ENCODE results near the gene CDC42BPA.

CDC42BPA gene

GRCh38 chr1:226991920-226992319, 326.4 kb downstream of the CDC42BPA start:
- TF ChIP-seq POLR2AphosphoS5 (IDR thresholded peaks at IDR 0.05; ENCODE audit: low read depth, low read length) = no peak
- TF ChIP-seq TAF1 (IDR thresholded peaks at IDR 0.05; ENCODE audit: borderline replicate concordance, insufficient read depth, low read length) = no peak
- TF ChIP-seq FOXP2 (optimal IDR thresholded peaks at IDR 0.05; ENCODE audit: borderline replicate concordance, extremely low read depth, extremely low read length, insufficient read depth) = no peak
- TF ChIP-seq, protein P1, sequence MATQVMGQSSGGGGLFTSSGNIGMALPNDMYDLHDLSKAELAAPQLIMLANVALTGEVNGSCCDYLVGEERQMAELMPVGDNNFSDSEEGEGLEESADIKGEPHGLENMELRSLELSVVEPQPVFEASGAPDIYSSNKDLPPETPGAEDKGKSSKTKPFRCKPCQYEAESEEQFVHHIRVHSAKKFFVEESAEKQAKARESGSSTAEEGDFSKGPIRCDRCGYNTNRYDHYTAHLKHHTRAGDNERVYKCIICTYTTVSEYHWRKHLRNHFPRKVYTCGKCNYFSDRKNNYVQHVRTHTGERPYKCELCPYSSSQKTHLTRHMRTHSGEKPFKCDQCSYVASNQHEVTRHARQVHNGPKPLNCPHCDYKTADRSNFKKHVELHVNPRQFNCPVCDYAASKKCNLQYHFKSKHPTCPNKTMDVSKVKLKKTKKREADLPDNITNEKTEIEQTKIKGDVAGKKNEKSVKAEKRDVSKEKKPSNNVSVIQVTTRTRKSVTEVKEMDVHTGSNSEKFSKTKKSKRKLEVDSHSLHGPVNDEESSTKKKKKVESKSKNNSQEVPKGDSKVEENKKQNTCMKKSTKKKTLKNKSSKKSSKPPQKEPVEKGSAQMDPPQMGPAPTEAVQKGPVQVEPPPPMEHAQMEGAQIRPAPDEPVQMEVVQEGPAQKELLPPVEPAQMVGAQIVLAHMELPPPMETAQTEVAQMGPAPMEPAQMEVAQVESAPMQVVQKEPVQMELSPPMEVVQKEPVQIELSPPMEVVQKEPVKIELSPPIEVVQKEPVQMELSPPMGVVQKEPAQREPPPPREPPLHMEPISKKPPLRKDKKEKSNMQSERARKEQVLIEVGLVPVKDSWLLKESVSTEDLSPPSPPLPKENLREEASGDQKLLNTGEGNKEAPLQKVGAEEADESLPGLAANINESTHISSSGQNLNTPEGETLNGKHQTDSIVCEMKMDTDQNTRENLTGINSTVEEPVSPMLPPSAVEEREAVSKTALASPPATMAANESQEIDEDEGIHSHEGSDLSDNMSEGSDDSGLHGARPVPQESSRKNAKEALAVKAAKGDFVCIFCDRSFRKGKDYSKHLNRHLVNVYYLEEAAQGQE (IDR thresholded peaks at IDR 0.05; ENCODE audit: insufficient read depth in 1 of 2, low read depth in 2 of 2, low read length in 2 of 2) = no peak
- TF ChIP-seq SIN3A (IDR thresholded peaks at IDR 0.05; ENCODE audit: borderline replicate concordance, insufficient read depth, low read length) = no peak

- TF ChIP-seq, protein P1 (IDR thresholded peaks at IDR 0.05; ENCODE audit: insufficient read depth in 1 of 2, low read depth in 2 of 2, low read length in 2 of 2) = no peak
- TF ChIP-seq FOXP2 (optimal IDR thresholded peaks at IDR 0.05; ENCODE audit: borderline replicate concordance, extremely low read depth, extremely low read length, insufficient read depth) (no peak), POLR2AphosphoS5 (IDR thresholded peaks at IDR 0.05; ENCODE audit: low read depth, low read length) (no peak), SIN3A (IDR thresholded peaks at IDR 0.05; ENCODE audit: borderline replicate concordance, insufficient read depth, low read length) (no peak), TAF1 (IDR thresholded peaks at IDR 0.05; ENCODE audit: borderline replicate concordance, insufficient read depth, low read length) (no peak)
Observed at GRCh38 chr1:226990133-226990716, 328.1 kb downstream of the CDC42BPA start.

- TF ChIP-seq TAF1 (IDR thresholded peaks at IDR 0.05; ENCODE audit: borderline replicate concordance, insufficient read depth, low read length) = no peak
- no peak for TF ChIP-seq SIN3A (IDR thresholded peaks at IDR 0.05; ENCODE audit: borderline replicate concordance, insufficient read depth, low read length)
- TF ChIP-seq FOXP2 (optimal IDR thresholded peaks at IDR 0.05; ENCODE audit: borderline replicate concordance, extremely low read depth, extremely low read length, insufficient read depth) = no peak
- no peak for TF ChIP-seq POLR2AphosphoS5 (IDR thresholded peaks at IDR 0.05; ENCODE audit: low read depth, low read length)
- TF ChIP-seq, protein P1 (IDR thresholded peaks at IDR 0.05; ENCODE audit: insufficient read depth in 1 of 2, low read depth in 2 of 2, low read length in 2 of 2) = no peak
Observed at GRCh38 chr1:226989085-226989920, 329.0 kb downstream of the CDC42BPA start.

DNA sequence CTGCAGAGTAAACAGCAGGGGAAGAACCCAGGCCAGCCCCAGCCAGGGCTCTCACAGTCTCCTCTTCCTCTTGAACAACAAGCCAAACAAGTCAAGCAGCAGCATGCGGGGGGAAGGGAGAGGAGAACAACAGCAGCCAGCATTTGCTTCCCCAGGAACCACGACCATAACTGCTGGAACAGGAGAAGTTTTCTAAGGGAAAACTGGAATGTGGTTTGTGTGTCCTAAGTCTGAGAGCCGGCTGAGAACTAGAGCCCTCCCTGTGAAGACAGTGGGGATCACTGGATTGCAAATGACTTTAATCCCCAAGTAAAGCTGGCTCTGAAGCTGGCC, 330.0 kb downstream of the CDC42BPA start:
- TF ChIP-seq SIN3A (IDR thresholded peaks at IDR 0.05; ENCODE audit: borderline replicate concordance, insufficient read depth, low read length) (no peak), FOXP2 (optimal IDR thresholded peaks at IDR 0.05; ENCODE audit: borderline replicate concordance, extremely low read depth, extremely low read length, insufficient read depth) (no peak), POLR2AphosphoS5 (IDR thresholded peaks at IDR 0.05; ENCODE audit: low read depth, low read length) (no peak), TAF1 (IDR thresholded peaks at IDR 0.05; ENCODE audit: borderline replicate concordance, insufficient read depth, low read length) (no peak)
- TF ChIP-seq, protein P1 (IDR thresholded peaks at IDR 0.05; ENCODE audit: insufficient read depth in 1 of 2, low read depth in 2 of 2, low read length in 2 of 2) = no peak
